HEK293T (cell line): ENCODE results near the gene MTG2.

Experiments used
- CTCF ChIA-PET: fragments of 350-600 bp; formaldehyde crosslinking; extraction: SDS; loops from one replicate; lab custom pipeline; 2021; ENCODE audit warnings: antibody characterized with exemption, inconsistent platforms; lab: Yijun Ruan, JAX
- POLR2A ChIA-PET: fragments of 350-600 bp; formaldehyde crosslinking; extraction: SDS; loops from one replicate; lab custom pipeline; 2020; ENCODE audit warnings: antibody characterized with exemption, inconsistent platforms; lab: Yijun Ruan, JAX
- DNase-seq: peaks from one replicate; pipeline ENCODE4 v3.0.0; 2012; ENCODE audit warnings: mixed read lengths; ENCODE audit errors: extremely low spot score
- ARNT ChIP-seq: fragments of 450-650 bp; IDR thresholded peaks from 2 replicates; pipeline ENCODE4 v1.6.1; 2017; ENCODE audit warnings: mild to moderate bottlenecking
- BHLHE40 ChIP-seq: fragments of 450-650 bp; IDR thresholded peaks from 2 replicates; pipeline ENCODE4 v1.6.1; 2016; ENCODE audit warnings: mild to moderate bottlenecking, moderate library complexity, borderline replicate concordance
- CTBP1 ChIP-seq: fragments of 450-650 bp; IDR thresholded peaks from 2 replicates; pipeline ENCODE4 v1.6.1; 2016; ENCODE audit warnings: borderline replicate concordance
- ELF4 ChIP-seq: fragments of 450-650 bp; IDR thresholded peaks from 2 replicates; pipeline ENCODE4 v1.6.1; 2017; ENCODE audit warnings: antibody characterized with exemption
- FOXA1 ChIP-seq: fragments of 450-650 bp; IDR thresholded peaks from 2 replicates; pipeline ENCODE4 v1.6.1; 2016; ENCODE audit warnings: mild to moderate bottlenecking
- FOXK2 ChIP-seq: fragments of 450-650 bp; IDR thresholded peaks from 2 replicates; pipeline ENCODE4 v1.6.1; 2016; ENCODE audit warnings: mild to moderate bottlenecking
- FOXM1 ChIP-seq: fragments of 450-650 bp; IDR thresholded peaks from 2 replicates; pipeline ENCODE4 v1.6.1; 2017; ENCODE audit warnings: mild to moderate bottlenecking, borderline replicate concordance
- HDGF ChIP-seq: fragments of 450-650 bp; IDR thresholded peaks from 2 replicates; pipeline ENCODE4 v1.6.1; 2017; ENCODE audit warnings: antibody characterized with exemption, borderline replicate concordance
- L3MBTL2 ChIP-seq: fragments of 450-650 bp; conservative IDR thresholded peaks from 2 replicates; pipeline ENCODE4 v1.6.1; 2016; ENCODE audit warnings: mild to moderate bottlenecking
- LEF1 ChIP-seq: fragments of 450-650 bp; IDR thresholded peaks from 2 replicates; pipeline ENCODE4 v1.6.1; 2017; ENCODE audit warnings: mild to moderate bottlenecking, borderline replicate concordance
- NFRKB ChIP-seq: fragments of 450-650 bp; IDR thresholded peaks from 2 replicates; pipeline ENCODE4 v1.6.1; 2016; ENCODE audit warnings: mild to moderate bottlenecking, moderate library complexity
- SP1 ChIP-seq: fragments of 450-650 bp; IDR thresholded peaks from 2 replicates; pipeline ENCODE4 v1.6.1; 2017
- SUZ12 ChIP-seq: fragments of 450-650 bp; IDR thresholded peaks from 2 replicates; pipeline ENCODE4 v1.6.1; 2016; ENCODE audit warnings: mild to moderate bottlenecking
- TARDBP ChIP-seq: fragments of 450-650 bp; IDR thresholded peaks from 2 replicates; pipeline ENCODE4 v1.6.1; 2016
- ZNF384 ChIP-seq: fragments of 450-650 bp; IDR thresholded peaks from 2 replicates; pipeline ENCODE4 v1.6.1; 2016
- TF ChIP-seq, protein P1 (sequence below): fragments of 450-650 bp; IDR thresholded peaks from 2 replicates; pipeline ENCODE4 v1.6.1; 2016

The MTG2 gene

DNA sequence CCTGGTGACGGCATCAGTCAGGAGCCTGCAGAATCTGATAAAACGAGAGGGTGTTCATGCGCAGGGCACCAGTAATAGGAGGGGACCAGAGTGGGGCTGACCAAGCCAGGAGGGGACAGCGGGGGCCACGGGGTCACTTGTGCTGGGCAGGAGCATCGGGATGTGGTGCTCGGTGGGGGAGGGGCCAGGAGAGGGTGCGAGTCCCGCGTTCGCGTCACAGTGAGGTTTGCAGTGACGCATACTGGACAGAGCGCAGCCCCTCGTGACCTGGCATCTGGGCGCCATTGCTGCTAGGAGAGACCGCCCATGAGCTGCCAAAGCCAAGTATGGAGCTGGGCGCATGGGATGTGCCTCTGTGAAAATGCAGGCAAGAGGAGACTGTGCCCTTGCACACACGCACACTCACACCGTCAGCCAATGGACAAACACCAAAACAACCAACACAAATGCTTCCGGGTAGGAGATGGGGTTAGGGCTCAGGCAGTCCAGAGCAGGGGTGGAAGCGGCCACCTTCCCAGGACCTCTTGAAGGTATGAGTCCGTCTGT is 13.9 kb upstream of the MTG2 start:
- ChIA-PET CTCF (no interaction called here), POLR2A (no interaction called here)
- TF ChIP-seq HDGF (no peak), FOXM1 (no peak), SUZ12 (no peak), ZNF384 (no peak), L3MBTL2 (no peak), FOXK2 (no peak), TARDBP (no peak), SP1 (no peak), ELF4 (no peak), ARNT (no peak), FOXA1 (no peak), BHLHE40 (no peak), NFRKB (no peak)
- TF ChIP-seq, protein P1, sequence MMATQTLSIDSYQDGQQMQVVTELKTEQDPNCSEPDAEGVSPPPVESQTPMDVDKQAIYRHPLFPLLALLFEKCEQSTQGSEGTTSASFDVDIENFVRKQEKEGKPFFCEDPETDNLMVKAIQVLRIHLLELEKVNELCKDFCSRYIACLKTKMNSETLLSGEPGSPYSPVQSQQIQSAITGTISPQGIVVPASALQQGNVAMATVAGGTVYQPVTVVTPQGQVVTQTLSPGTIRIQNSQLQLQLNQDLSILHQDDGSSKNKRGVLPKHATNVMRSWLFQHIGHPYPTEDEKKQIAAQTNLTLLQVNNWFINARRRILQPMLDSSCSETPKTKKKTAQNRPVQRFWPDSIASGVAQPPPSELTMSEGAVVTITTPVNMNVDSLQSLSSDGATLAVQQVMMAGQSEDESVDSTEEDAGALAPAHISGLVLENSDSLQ: no peak
- DNase-seq: no peak

DNA sequence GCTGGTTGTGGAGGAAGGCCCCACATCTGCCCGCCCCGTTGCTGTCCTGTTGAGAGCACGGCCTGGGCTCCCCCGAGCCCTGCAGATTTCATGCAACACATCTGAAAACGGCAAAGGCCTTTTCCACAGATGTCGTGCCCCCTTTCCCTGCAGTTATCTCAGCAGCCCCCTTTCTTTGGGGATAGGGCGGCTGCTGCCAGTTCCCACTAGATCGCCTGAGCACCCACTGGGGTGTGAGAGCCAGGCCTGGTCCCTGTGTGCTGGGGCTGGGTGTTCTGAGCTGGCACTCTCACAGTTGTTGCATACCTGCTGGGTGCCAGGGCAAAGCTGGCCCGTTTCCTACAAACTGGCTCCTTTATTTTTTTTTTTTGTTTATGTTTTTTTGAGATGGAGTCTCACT is 12.3 kb upstream of the MTG2 start:
- ChIA-PET CTCF (no interaction called here), POLR2A (no interaction called here)
- TF ChIP-seq HDGF: no peak
- TF ChIP-seq CTBP1: no peak
- no peak for TF ChIP-seq BHLHE40
- no peak for TF ChIP-seq ELF4
- no peak for TF ChIP-seq TARDBP
- TF ChIP-seq ZNF384: no peak
- TF ChIP-seq SP1: no peak
- TF ChIP-seq LEF1: no peak
- no peak for TF ChIP-seq SUZ12
- TF ChIP-seq FOXM1: no peak
- TF ChIP-seq NFRKB: no peak
- TF ChIP-seq L3MBTL2: no peak
- TF ChIP-seq FOXK2: no peak
- no peak for TF ChIP-seq ARNT
- TF ChIP-seq, protein P1: no peak
- no peak for TF ChIP-seq FOXA1
- DNase-seq: no peak

DNA sequence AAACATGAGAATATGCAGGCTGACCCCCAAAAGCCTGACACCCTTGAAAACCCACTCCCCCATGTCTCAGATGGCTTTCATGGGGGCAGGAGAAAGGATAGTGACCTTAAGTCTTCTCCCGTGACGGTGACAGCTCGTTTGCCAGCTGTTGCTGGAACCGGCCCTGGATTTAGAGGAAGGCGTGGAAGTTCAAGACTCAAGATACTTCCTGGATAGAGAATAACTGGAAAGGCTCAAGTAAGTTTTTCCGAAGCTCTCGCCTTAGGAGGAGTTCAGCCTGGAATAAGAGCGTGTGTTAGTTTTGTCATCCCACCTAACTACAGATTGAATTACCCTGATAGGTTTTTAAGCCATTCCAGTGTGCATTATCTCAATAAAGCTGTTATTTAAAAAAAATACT is 11.6 kb upstream of the MTG2 start:
- TF ChIP-seq BHLHE40: no peak
- no peak for TF ChIP-seq ELF4
- no peak for TF ChIP-seq ARNT
- TF ChIP-seq HDGF: no peak
- no peak for TF ChIP-seq FOXA1
- TF ChIP-seq SP1: no peak
- TF ChIP-seq SUZ12: no peak
- TF ChIP-seq, protein P1: no peak
- DNase-seq: no peak
- POLR2A ChIA-PET: no interaction called here
- CTCF ChIA-PET: no interaction called here

DNA sequence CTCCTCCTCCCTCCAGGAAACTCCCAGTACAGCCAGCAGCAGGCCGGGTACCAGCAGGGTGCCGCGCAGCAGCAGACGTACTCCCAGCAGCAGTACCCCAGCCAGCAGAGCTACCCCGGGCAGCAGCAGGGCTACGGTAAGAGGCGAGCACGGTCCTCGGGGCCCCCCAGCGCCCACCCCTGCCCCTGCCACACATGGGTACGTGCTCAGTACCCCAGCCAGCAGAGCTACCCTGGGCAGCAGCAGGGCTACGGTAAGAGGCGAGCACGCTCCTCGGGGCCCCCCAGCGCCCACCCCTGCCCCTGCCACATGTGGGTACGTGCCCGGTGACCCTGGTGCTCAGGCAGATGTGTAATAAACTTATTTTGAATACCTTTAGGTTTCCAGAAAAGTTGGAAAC is 10.2 kb upstream of the MTG2 start:
- CTCF ChIA-PET: interaction anchor here (0.6 kb wide), 1 partner anchor 446 kb away, joined by 3 read pairs; no protein-coding TSS in a partner anchor
- no peak for DNase-seq
- TF ChIP-seq ARNT (no peak), FOXM1 (no peak), ZNF384 (no peak), HDGF (no peak), SP1 (no peak), SUZ12 (no peak), LEF1 (no peak), BHLHE40 (no peak), L3MBTL2 (no peak), TARDBP (no peak), ELF4 (no peak)
- POLR2A ChIA-PET: no interaction called here

DNA sequence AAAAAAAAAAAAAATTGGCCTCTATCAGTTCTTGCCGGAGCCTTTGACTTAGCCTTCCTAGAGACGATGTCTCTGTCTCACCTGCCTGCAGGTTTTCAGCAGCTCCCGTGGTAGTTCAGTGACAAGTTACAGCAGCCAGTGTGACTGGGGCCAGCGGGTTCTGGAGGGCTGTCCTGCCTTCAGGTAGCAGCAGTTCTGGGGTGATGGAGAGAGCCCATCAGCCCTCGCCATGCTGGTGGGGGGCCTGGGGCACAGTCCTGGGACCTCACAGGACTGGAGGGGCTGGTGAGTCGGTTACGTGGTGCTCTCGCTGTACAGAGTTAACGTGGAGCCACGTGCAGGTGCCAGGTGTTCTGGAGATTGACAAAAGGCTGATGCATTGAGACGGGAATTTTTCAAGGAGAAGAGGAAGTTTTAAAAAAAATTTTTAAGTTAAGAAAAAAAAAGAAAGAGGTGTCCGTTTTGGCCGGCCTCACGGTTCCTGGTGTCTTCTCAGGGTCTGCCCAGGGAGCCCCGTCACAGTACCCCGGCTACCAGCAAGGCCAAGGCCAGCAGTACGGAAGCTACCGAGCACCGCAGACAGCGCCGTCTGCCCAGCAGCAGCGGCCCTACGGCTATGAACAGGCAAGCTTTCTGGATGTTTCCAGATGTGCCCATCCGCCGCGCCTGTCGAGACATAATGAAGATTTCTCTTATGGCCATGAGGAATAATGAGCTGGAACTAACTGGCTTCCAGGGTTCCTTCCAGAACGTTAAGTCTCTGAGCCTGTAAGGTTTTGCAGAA is 8.6 kb upstream of the MTG2 start:
- CTCF ChIA-PET: no interaction called here
- TF ChIP-seq FOXM1: no peak
- no peak for TF ChIP-seq ARNT
- no peak for TF ChIP-seq NFRKB
- no peak for TF ChIP-seq L3MBTL2
- TF ChIP-seq ZNF384: no peak
- no peak for TF ChIP-seq ELF4
- TF ChIP-seq, protein P1: no peak
- TF ChIP-seq HDGF: no peak
- no peak for TF ChIP-seq BHLHE40
- no peak for TF ChIP-seq TARDBP
- no peak for TF ChIP-seq LEF1
- no peak for TF ChIP-seq FOXK2
- no peak for TF ChIP-seq FOXA1
- no peak for TF ChIP-seq CTBP1
- TF ChIP-seq SP1: no peak
- no peak for TF ChIP-seq SUZ12

More for the DNA sequence above, 8.6 kb upstream of the MTG2 start:
- POLR2A ChIA-PET: no interaction called here
- no peak for DNase-seq
